ENCODE data around the gene CAPZA2.
"Not testable (repeated sequence)": the region's sequence is repeated elsewhere in the genome, so short reads cannot be mapped to it uniquely, and the experiment has no call there.

The CAPZA2 gene

GRCh38 chr7:116862234-116862950 lies at the start of gene CAPZA2:
Gene CAPZA2, plus strand, starts transcription at chr7:116862587. Its CDS starts 25 bp downstream, at chr7:116862612.
- DNase-seq (ENCODE audit: low read depth): peak; percentile 98
- peak within 1 kb of the TSS; percentile 98 for H3K4me3 ChIP-seq (ENCODE audit: low read length)
- H3K9me3 ChIP-seq (ENCODE audit: control insufficient read depth, low read length): no peaks in the 10 kb centered on the region
- H3K4me1 ChIP-seq (ENCODE audit: control insufficient read depth, insufficient read depth, low read length): peaks cover 20% of the 10 kb centered on the region
- H3K27me3 ChIP-seq (replicated peaks; ENCODE audit: control insufficient read depth, insufficient read depth, low read length): no peaks in the 10 kb centered on the region
- no peaks in the 10 kb centered on the region for H3K36me3 ChIP-seq (ENCODE audit: control insufficient read depth, insufficient read depth, low read length, severe bottlenecking)
- H3K9ac ChIP-seq (ENCODE audit: low read length): peak within 1 kb of the TSS; percentile 92

GRCh38 chr7:116812860-116813259 lies 49.5 kb upstream of the CAPZA2 start:
- H3K9ac ChIP-seq (ENCODE audit: low read length): no peak overlapping the region
- no peaks in the 10 kb centered on the region for H3K9me3 ChIP-seq (ENCODE audit: control insufficient read depth, low read length)
- DNase-seq (ENCODE audit: low read depth): no peak
- H3K27me3 ChIP-seq (replicated peaks; ENCODE audit: control insufficient read depth, insufficient read depth, low read length): no peaks in the 10 kb centered on the region
- peaks cover 50% of the 10 kb centered on the region for H3K4me1 ChIP-seq (ENCODE audit: control insufficient read depth, insufficient read depth, low read length)
- no peak overlapping the region for H3K4me3 ChIP-seq (ENCODE audit: low read length)
- no peaks in the 10 kb centered on the region for H3K36me3 ChIP-seq (ENCODE audit: control insufficient read depth, insufficient read depth, low read length, severe bottlenecking)

- H3K4me1 ChIP-seq (ENCODE audit: control insufficient read depth, insufficient read depth, low read length): peaks cover 50% of the 10 kb centered on the region
- not testable (repeated sequence) for H3K27me3 ChIP-seq (replicated peaks; ENCODE audit: control insufficient read depth, insufficient read depth, low read length); H3K4me3 ChIP-seq (ENCODE audit: low read length); H3K9me3 ChIP-seq (ENCODE audit: control insufficient read depth, low read length); H3K36me3 ChIP-seq (ENCODE audit: control insufficient read depth, insufficient read depth, low read length, severe bottlenecking); H3K9ac ChIP-seq (ENCODE audit: low read length)
- peak; percentile 66 for DNase-seq (ENCODE audit: low read depth)
Measured at GRCh38 chr7:116813371-116813770, 49.0 kb upstream of the CAPZA2 start.

GRCh38 chr7:116815041-116815440 lies 47.3 kb upstream of the CAPZA2 start:
- Histone ChIP-seq H3K4me1 (ENCODE audit: control insufficient read depth, insufficient read depth, low read length) (peaks cover 44% of the 10 kb centered on the region), H3K4me3 (ENCODE audit: low read length) (no peak overlapping the region), H3K9ac (ENCODE audit: low read length) (no peak overlapping the region), H3K27me3 (replicated peaks; ENCODE audit: control insufficient read depth, insufficient read depth, low read length) (no peaks in the 10 kb centered on the region), H3K9me3 (ENCODE audit: control insufficient read depth, low read length) (no peaks in the 10 kb centered on the region), H3K36me3 (ENCODE audit: control insufficient read depth, insufficient read depth, low read length, severe bottlenecking) (no peaks in the 10 kb centered on the region)
- DNase-seq (ENCODE audit: low read depth): no peak

GRCh38 chr7:116820149-116820548 lies 42.2 kb upstream of the CAPZA2 start:
- H3K4me3 ChIP-seq (ENCODE audit: low read length): no peak overlapping the region
- no peak overlapping the region for H3K9ac ChIP-seq (ENCODE audit: low read length)

GRCh38 chr7:116821647-116822046 lies 40.7 kb upstream of the CAPZA2 start:
- not testable (repeated sequence) for DNase-seq (ENCODE audit: low read depth); H3K27me3 ChIP-seq (replicated peaks; ENCODE audit: control insufficient read depth, insufficient read depth, low read length); H3K36me3 ChIP-seq (ENCODE audit: control insufficient read depth, insufficient read depth, low read length, severe bottlenecking)

More at GRCh38 chr7:116820149-116820548, 42.2 kb upstream of the CAPZA2 start:
- Histone ChIP-seq H3K27me3 (replicated peaks; ENCODE audit: control insufficient read depth, insufficient read depth, low read length) (no peaks in the 10 kb centered on the region), H3K36me3 (ENCODE audit: control insufficient read depth, insufficient read depth, low read length, severe bottlenecking) (no peaks in the 10 kb centered on the region), H3K4me1 (ENCODE audit: control insufficient read depth, insufficient read depth, low read length) (peaks cover 6% of the 10 kb centered on the region), H3K9me3 (ENCODE audit: control insufficient read depth, low read length) (peaks cover 13% of the 10 kb centered on the region)
- no peak for DNase-seq (ENCODE audit: low read depth)

GRCh38 chr7:116824449-116824848 lies 37.9 kb upstream of the CAPZA2 start:
- Histone ChIP-seq H3K9ac (ENCODE audit: low read length) (no peak overlapping the region), H3K9me3 (ENCODE audit: control insufficient read depth, low read length) (peaks cover 14% of the 10 kb centered on the region), H3K4me3 (ENCODE audit: low read length) (no peak overlapping the region), H3K27me3 (replicated peaks; ENCODE audit: control insufficient read depth, insufficient read depth, low read length) (no peaks in the 10 kb centered on the region), H3K4me1 (ENCODE audit: control insufficient read depth, insufficient read depth, low read length) (no peaks in the 10 kb centered on the region), H3K36me3 (ENCODE audit: control insufficient read depth, insufficient read depth, low read length, severe bottlenecking) (no peaks in the 10 kb centered on the region)
- DNase-seq (ENCODE audit: low read depth): no peak

More at GRCh38 chr7:116821647-116822046, 40.7 kb upstream of the CAPZA2 start:
- not testable (repeated sequence) for H3K4me3 ChIP-seq (ENCODE audit: low read length); H3K9ac ChIP-seq (ENCODE audit: low read length); H3K4me1 ChIP-seq (ENCODE audit: control insufficient read depth, insufficient read depth, low read length)
- peaks cover 14% of the 10 kb centered on the region for H3K9me3 ChIP-seq (ENCODE audit: control insufficient read depth, low read length)

GRCh38 chr7:116828281-116828680 lies 34.1 kb upstream of the CAPZA2 start:
- DNase-seq (ENCODE audit: low read depth): no peak
- Histone ChIP-seq H3K9ac (ENCODE audit: low read length) (no peak overlapping the region), H3K36me3 (ENCODE audit: control insufficient read depth, insufficient read depth, low read length, severe bottlenecking) (no peaks in the 10 kb centered on the region), H3K4me3 (ENCODE audit: low read length) (no peak overlapping the region), H3K4me1 (ENCODE audit: control insufficient read depth, insufficient read depth, low read length) (no peaks in the 10 kb centered on the region), H3K9me3 (ENCODE audit: control insufficient read depth, low read length) (peaks cover 14% of the 10 kb centered on the region), H3K27me3 (replicated peaks; ENCODE audit: control insufficient read depth, insufficient read depth, low read length) (no peaks in the 10 kb centered on the region)

GRCh38 chr7:116829041-116829440 lies 33.3 kb upstream of the CAPZA2 start:
- peaks cover 11% of the 10 kb centered on the region for H3K9me3 ChIP-seq (ENCODE audit: control insufficient read depth, low read length)
- no peak overlapping the region for H3K4me3 ChIP-seq (ENCODE audit: low read length)
- no peak overlapping the region for H3K9ac ChIP-seq (ENCODE audit: low read length)
- H3K27me3 ChIP-seq (replicated peaks; ENCODE audit: control insufficient read depth, insufficient read depth, low read length): no peaks in the 10 kb centered on the region
- H3K36me3 ChIP-seq (ENCODE audit: control insufficient read depth, insufficient read depth, low read length, severe bottlenecking): no peaks in the 10 kb centered on the region
- no peak for DNase-seq (ENCODE audit: low read depth)
- no peaks in the 10 kb centered on the region for H3K4me1 ChIP-seq (ENCODE audit: control insufficient read depth, insufficient read depth, low read length)

- no peak for DNase-seq (ENCODE audit: low read depth)
- H3K9ac ChIP-seq (ENCODE audit: low read length): no peak overlapping the region
- H3K4me3 ChIP-seq (ENCODE audit: low read length): no peak overlapping the region
- no peaks in the 10 kb centered on the region for H3K36me3 ChIP-seq (ENCODE audit: control insufficient read depth, insufficient read depth, low read length, severe bottlenecking)
- H3K27me3 ChIP-seq (replicated peaks; ENCODE audit: control insufficient read depth, insufficient read depth, low read length): no peaks in the 10 kb centered on the region
- H3K4me1 ChIP-seq (ENCODE audit: control insufficient read depth, insufficient read depth, low read length): no peaks in the 10 kb centered on the region
- peaks cover 7% of the 10 kb centered on the region for H3K9me3 ChIP-seq (ENCODE audit: control insufficient read depth, low read length)
Measured at GRCh38 chr7:116829493-116829892, 32.9 kb upstream of the CAPZA2 start.

GRCh38 chr7:116832692-116833091 lies 29.7 kb upstream of the CAPZA2 start:
- Histone ChIP-seq H3K4me3 (ENCODE audit: low read length) (no peak overlapping the region), H3K4me1 (ENCODE audit: control insufficient read depth, insufficient read depth, low read length) (no peaks in the 10 kb centered on the region), H3K36me3 (ENCODE audit: control insufficient read depth, insufficient read depth, low read length, severe bottlenecking) (no peaks in the 10 kb centered on the region), H3K9ac (ENCODE audit: low read length) (no peak overlapping the region), H3K9me3 (ENCODE audit: control insufficient read depth, low read length) (no peaks in the 10 kb centered on the region), H3K27me3 (replicated peaks; ENCODE audit: control insufficient read depth, insufficient read depth, low read length) (no peaks in the 10 kb centered on the region)
- no peak for DNase-seq (ENCODE audit: low read depth)

Measured in adipocyte (in vitro differentiated cells).